ENCODE results near the gene TIA1.
"Not testable (repeated sequence)": the region's sequence is repeated elsewhere in the genome, so short reads cannot be mapped to it uniquely, and the experiment has no call there.

DNA sequence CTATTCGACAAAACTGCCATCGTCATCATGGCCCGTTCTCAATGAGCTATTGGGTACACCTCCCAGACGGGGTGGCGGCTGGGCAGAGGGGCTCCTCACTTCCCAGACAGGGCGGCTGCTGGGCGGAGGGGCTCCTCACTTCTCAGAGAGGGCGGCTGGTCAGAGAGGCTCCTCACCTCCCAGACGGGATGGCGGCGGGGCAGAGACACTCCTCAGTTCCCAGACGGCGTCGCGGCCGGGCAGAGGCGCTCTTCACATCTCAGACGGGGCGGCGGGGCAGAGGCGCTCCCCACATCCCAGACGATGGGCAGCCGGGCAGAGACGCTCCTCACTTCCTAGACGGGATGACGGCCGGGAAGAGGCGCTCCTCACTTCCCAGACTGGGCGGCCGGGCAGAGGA, 18.5 kb upstream of the TIA1 start:
- not testable (repeated sequence) for TF ChIP-seq EZH2 (IDR thresholded peaks at IDR 0.05); POLR2AphosphoS5 (IDR thresholded peaks at IDR 0.05; ENCODE audit: borderline replicate concordance, low read depth, low read length); FOXP2 (optimal IDR thresholded peaks at IDR 0.05; ENCODE audit: control extremely low read depth, extremely low read length, insufficient read depth)

Data from SK-N-MC (cell line).